ENCODE data around the gene ZBTB32. TPM values are rescaled to one million over a fixed set of nuclear protein-coding genes. Genes with fewer than 3 reads are reported as not detected.

ZBTB32 gene
- total RNA-seq, 2 donors from 2014 or later = not detected

DNA sequence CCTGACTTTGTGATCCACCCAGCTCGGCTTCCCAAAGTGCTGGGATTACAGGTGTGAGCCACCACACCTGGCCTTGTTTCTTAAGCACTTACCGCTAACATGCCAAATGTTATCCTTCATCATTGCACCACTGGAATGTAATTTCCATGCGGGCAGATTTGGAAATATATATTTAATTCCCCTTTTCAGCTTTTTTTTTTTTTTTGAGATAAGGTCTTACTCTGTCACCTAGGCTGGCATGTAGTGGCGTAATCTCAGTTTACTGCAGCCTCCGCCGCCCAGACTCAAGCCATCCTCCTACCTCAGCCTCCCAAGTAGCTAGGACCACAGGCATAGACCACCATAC, 42.4 kb upstream of the ZBTB32 start:
- 93 to 97% methylated on average over 6 of the region's 6 CpGs for WGBS, 2 donors

DNA sequence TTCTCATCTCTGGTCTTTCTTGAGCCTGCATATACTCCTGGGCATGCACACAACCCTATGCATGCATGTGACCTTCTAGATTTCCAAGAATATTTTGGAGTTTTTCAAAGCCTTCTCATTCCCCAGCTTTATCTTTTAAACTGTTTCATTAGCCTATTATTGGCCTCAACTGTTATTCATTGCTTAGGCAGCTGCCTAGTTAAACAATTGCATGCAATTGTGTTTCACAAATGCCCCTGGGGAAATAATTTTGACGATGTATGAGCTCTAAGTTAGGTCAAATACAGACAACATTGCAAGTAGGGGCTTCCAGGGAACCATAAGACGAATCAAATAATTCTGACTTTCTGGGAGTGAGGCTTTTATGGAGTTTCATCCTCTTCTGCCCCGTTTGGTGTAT, 40.4 kb upstream of the ZBTB32 start:
- no peak for ATAC-seq
- Histone ChIP-seq H3K27ac (no peak overlapping the region), H3K9me3 (no peaks in the 10 kb centered on the region), H3K27me3 (no peaks in the 10 kb centered on the region), H3K4me1 (no peaks in the 10 kb centered on the region), H3K36me3 (replicated peaks in 1 of 2; ENCODE audit: insufficient read depth in 1 of 2, low read depth in 2 of 2) (peaks cover 0 to 8% of the 10 kb centered on the region in 2 donors), H3K4me3 (no peak overlapping the region)
- no peak for DNase-seq
- 80 to 82% methylated on average over 3 of the region's 3 CpGs for WGBS, 2 donors
- intact Hi-C loops (cut with DNase I) = no loop called here
- TF ChIP-seq POLR2A (IDR thresholded peaks at IDR 0.05) = no peak
- TF ChIP-seq, protein P1, sequence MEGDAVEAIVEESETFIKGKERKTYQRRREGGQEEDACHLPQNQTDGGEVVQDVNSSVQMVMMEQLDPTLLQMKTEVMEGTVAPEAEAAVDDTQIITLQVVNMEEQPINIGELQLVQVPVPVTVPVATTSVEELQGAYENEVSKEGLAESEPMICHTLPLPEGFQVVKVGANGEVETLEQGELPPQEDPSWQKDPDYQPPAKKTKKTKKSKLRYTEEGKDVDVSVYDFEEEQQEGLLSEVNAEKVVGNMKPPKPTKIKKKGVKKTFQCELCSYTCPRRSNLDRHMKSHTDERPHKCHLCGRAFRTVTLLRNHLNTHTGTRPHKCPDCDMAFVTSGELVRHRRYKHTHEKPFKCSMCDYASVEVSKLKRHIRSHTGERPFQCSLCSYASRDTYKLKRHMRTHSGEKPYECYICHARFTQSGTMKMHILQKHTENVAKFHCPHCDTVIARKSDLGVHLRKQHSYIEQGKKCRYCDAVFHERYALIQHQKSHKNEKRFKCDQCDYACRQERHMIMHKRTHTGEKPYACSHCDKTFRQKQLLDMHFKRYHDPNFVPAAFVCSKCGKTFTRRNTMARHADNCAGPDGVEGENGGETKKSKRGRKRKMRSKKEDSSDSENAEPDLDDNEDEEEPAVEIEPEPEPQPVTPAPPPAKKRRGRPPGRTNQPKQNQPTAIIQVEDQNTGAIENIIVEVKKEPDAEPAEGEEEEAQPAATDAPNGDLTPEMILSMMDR (IDR thresholded peaks at IDR 0.05) = no peak

More for the DNA sequence above, 42.4 kb upstream of the ZBTB32 start:
- ATAC-seq (no peak), DNase-seq (no peak)
- intact Hi-C loops (cut with DNase I) = no loop called here
- H3K9me3 ChIP-seq = no peaks in the 10 kb centered on the region
- no peaks in the 10 kb centered on the region for H3K4me1 ChIP-seq
- TF ChIP-seq, protein P1 (IDR thresholded peaks at IDR 0.05) = no peak
- TF ChIP-seq POLR2A (IDR thresholded peaks at IDR 0.05) = no peak
- no peak overlapping the region for H3K4me3 ChIP-seq
- peaks cover 0 to 20% of the 10 kb centered on the region in 2 donors for H3K36me3 ChIP-seq (replicated peaks in 1 of 2; ENCODE audit: insufficient read depth in 1 of 2, low read depth in 2 of 2)
- H3K27ac ChIP-seq = no peak overlapping the region
- H3K27me3 ChIP-seq = no peaks in the 10 kb centered on the region

DNA sequence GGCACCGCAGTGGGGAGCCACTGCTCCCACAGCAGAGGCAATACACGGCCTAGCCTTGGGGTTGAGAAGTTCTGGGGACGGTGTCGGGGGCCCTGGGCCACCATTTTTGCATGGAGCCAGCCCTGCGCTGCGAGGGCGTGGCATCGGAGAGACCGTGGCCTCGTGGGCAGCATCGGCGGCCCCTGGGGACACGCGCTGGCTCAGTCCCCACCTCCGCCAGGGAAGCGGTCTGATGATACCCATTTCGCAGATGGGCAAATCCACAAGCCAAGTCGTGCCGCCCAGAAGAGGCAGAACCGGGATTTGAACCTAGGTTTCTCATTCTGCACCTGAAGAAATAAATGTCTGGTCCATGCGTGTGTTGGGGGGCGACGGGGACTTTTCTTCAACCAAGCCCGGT, 39.2 kb upstream of the ZBTB32 start:
- Histone ChIP-seq H3K27ac (no peak overlapping the region), H3K36me3 (replicated peaks in 1 of 2; ENCODE audit: insufficient read depth in 1 of 2, low read depth in 2 of 2) (peaks cover 0 to 3% of the 10 kb centered on the region in 2 donors), H3K9me3 (no peaks in the 10 kb centered on the region), H3K27me3 (no peaks in the 10 kb centered on the region), H3K4me1 (no peaks in the 10 kb centered on the region), H3K4me3 (no peak overlapping the region)
- intact Hi-C loops (cut with DNase I) = no loop called here
- ATAC-seq (no peak), DNase-seq (no peak)
- 89 to 94% methylated on average over 20 to 22 of the region's 24 CpGs for whole genome bisulfite sequencing, 2 donors
- TF ChIP-seq, protein P1 (IDR thresholded peaks at IDR 0.05) = no peak
- no peak for TF ChIP-seq POLR2A (IDR thresholded peaks at IDR 0.05)

DNA sequence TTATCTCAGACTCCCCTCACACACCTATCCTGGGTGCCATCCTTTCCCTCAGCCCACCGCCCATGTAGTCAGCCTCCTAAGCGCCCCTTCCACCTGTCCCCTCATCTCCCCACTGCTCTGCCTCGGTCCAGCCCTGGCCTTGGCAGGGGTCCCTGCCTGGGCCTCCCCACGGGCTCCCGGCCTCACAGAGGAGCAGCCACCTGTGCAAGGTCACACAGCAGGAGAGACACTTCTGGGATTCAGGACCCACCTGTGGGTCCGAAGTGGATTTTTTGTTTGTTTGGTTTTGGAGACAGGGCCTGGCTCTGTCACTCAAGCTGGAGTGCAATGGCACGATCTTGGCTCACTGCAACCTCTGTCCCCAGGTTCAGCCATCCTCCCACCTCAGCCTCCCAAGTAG, 38.8 kb upstream of the ZBTB32 start:
- TF ChIP-seq, protein P1 (IDR thresholded peaks at IDR 0.05) = no peak
- TF ChIP-seq POLR2A (IDR thresholded peaks at IDR 0.05) = no peak
- Histone ChIP-seq H3K4me1 (no peaks in the 10 kb centered on the region), H3K4me3 (no peak overlapping the region), H3K27me3 (no peaks in the 10 kb centered on the region), H3K9me3 (no peaks in the 10 kb centered on the region), H3K27ac (no peak overlapping the region), H3K36me3 (replicated peaks in 1 of 2; ENCODE audit: insufficient read depth in 1 of 2, low read depth in 2 of 2) (no peaks in the 10 kb centered on the region)
- 46 to 60% methylated on average over 7 of the region's 7 CpGs for WGBS, 2 donors
- intact Hi-C loops (cut with DNase I) = no loop called here
- ATAC-seq (no peak), DNase-seq (no peak)

GRCh38 chr19:35666251-35666913, 38.0 kb upstream of the ZBTB32 start, which contains the start of gene UPK1A:
TSS of gene UPK1A (plus strand) at chr19:35666517. CDS start at chr19:35666813, 296 bp downstream.
- Histone ChIP-seq H3K27me3 (no peaks in the 10 kb centered on the region), H3K36me3 (replicated peaks in 1 of 2; ENCODE audit: insufficient read depth in 1 of 2, low read depth in 2 of 2) (no peaks in the 10 kb centered on the region), H3K4me1 (no peaks in the 10 kb centered on the region), H3K4me3 (no peak within 1 kb of the TSS), H3K27ac (no peak within 1 kb of the TSS), H3K9me3 (no peaks in the 10 kb centered on the region)
- 26 to 40% methylated on average over 6 to 11 of the region's 16 CpGs for WGBS, 2 donors
- intact Hi-C loops (cut with DNase I) = no loop called here
- no peak for ATAC-seq
- no peak for DNase-seq
- TF ChIP-seq, protein P1 (IDR thresholded peaks at IDR 0.05) = no peak
- TF ChIP-seq POLR2A (IDR thresholded peaks at IDR 0.05) = no peak
